ENCODE data around the gene SPP1.

SPP1 gene

GRCh38 chr4:87941537-87942392, 33.7 kb upstream of the SPP1 start:
- no peaks in the 10 kb centered on the region for H3K36me3 ChIP-seq
- TF ChIP-seq CTCF (IDR thresholded peaks at IDR 0.05; ENCODE audit: low read depth, low read length) = no peak
- H3K27me3 ChIP-seq = peaks cover 6% of the 10 kb centered on the region; the same call in 1 of the 2 replicates
- no peaks in the 10 kb centered on the region for H3K9me3 ChIP-seq
- no peak overlapping the region for H3K4me3 ChIP-seq (ENCODE audit: low read depth, low read length)
- no peaks in the 10 kb centered on the region for H3K4me1 ChIP-seq
- no peak for DNase-seq

- no peak for TF ChIP-seq CTCF (IDR thresholded peaks at IDR 0.05; ENCODE audit: low read depth, low read length)
- DNase-seq = no peak
- H3K4me3 ChIP-seq (ENCODE audit: low read depth, low read length) = no peak overlapping the region
- no peaks in the 10 kb centered on the region for H3K36me3 ChIP-seq
- H3K27me3 ChIP-seq = peaks cover 6% of the 10 kb centered on the region; the same call in 1 of the 2 replicates
- no peaks in the 10 kb centered on the region for H3K9me3 ChIP-seq
- no peaks in the 10 kb centered on the region for H3K4me1 ChIP-seq
Measured at GRCh38 chr4:87943660-87944149, 31.8 kb upstream of the SPP1 start.

GRCh38 chr4:87944967-87945366, 30.5 kb upstream of the SPP1 start:
- no peaks in the 10 kb centered on the region for H3K9me3 ChIP-seq
- TF ChIP-seq CTCF (IDR thresholded peaks at IDR 0.05; ENCODE audit: low read depth, low read length) = no peak
- no peak for DNase-seq

GRCh38 chr4:87946766-87947165, 28.7 kb upstream of the SPP1 start:
- Histone ChIP-seq H3K4me3 (ENCODE audit: low read depth, low read length) (no peak overlapping the region), H3K36me3 (no peaks in the 10 kb centered on the region), H3K27me3 (peaks cover 8% of the 10 kb centered on the region; the same call in 1 of the 2 replicates), H3K9me3 (no peaks in the 10 kb centered on the region), H3K4me1 (no peaks in the 10 kb centered on the region)
- TF ChIP-seq CTCF (IDR thresholded peaks at IDR 0.05; ENCODE audit: low read depth, low read length) = no peak
- DNase-seq = no peak

More at GRCh38 chr4:87944967-87945366, 30.5 kb upstream of the SPP1 start:
- H3K4me3 ChIP-seq (ENCODE audit: low read depth, low read length) = no peak overlapping the region
- H3K36me3 ChIP-seq = no peaks in the 10 kb centered on the region
- H3K4me1 ChIP-seq = no peaks in the 10 kb centered on the region
- peaks cover 8% of the 10 kb centered on the region; the same call in 1 of the 2 replicates for H3K27me3 ChIP-seq

GRCh38 chr4:87947381-87948160, 27.9 kb upstream of the SPP1 start:
- H3K4me1 ChIP-seq = no peaks in the 10 kb centered on the region
- H3K27me3 ChIP-seq = 0 out of 2 replicates have a peak, but pooled peaks cover 2% of the 10 kb centered on the region
- no peaks in the 10 kb centered on the region for H3K36me3 ChIP-seq
- no peak overlapping the region for H3K4me3 ChIP-seq (ENCODE audit: low read depth, low read length)
- no peak for DNase-seq
- no peaks in the 10 kb centered on the region for H3K9me3 ChIP-seq
- TF ChIP-seq CTCF (IDR thresholded peaks at IDR 0.05; ENCODE audit: low read depth, low read length) = no peak
